SJSA1 (cell line): ENCODE data around the gene KNTC1. TPM values are rescaled to one million over a fixed set of nuclear protein-coding genes. Genes with fewer than 3 reads are reported as not detected.
"Not testable (repeated sequence)": the region's sequence is repeated elsewhere in the genome, so short reads cannot be mapped to it uniquely, and the experiment has no call there.

Experiments used
- DNase-seq, 2 experiments: peaks; one replicate each; pipeline ENCODE4 v3.0.0-alpha.2; 2015 to 2020; ENCODE audit warnings: low spot score in 2 of 2, low read depth in 1 of 2
- H3K27ac ChIP-seq: fragments of 250-450 bp; sonication (Bioruptor Pico); 2 replicates; pipeline ENCODE4 v1.5.1; 2020; ENCODE audit warnings: mild to moderate bottlenecking, moderate library complexity
- H3K27me3 ChIP-seq: fragments of 250-450 bp; sonication (Bioruptor Pico); replicated peaks from 2 replicates; pipeline ENCODE4 v1.5.1; 2020; ENCODE audit warnings: mild to moderate bottlenecking, moderate library complexity
- H3K36me3 ChIP-seq: fragments of 250-450 bp; sonication (Bioruptor Pico); 2 replicates; pipeline ENCODE4 v1.5.1; 2020; ENCODE audit warnings: mild to moderate bottlenecking
- H3K4me1 ChIP-seq: fragments of 250-450 bp; sonication (Bioruptor Pico); replicated peaks from 2 replicates; pipeline ENCODE4 v1.6.1; 2021; ENCODE audit warnings: mild to moderate bottlenecking
- H3K4me3 ChIP-seq: fragments of 250-450 bp; sonication (Bioruptor Pico); 2 replicates; pipeline ENCODE4 v1.5.1; 2020; ENCODE audit warnings: mild to moderate bottlenecking
- H3K9me3 ChIP-seq: fragments of 250-450 bp; sonication (Bioruptor Pico); replicated peaks from 2 replicates; pipeline ENCODE4 v1.5.1; 2020; ENCODE audit warnings: mild to moderate bottlenecking
- total RNA-seq: library from RNA; depleted of rRNA; stranded (reverse); fragments of >200 nt; shearing (Covaris generic); gene quantifications from 2 replicates; pipeline ENCODE4 v1.2.3, GENCODE V29; 2014

Gene KNTC1
- total RNA-seq, 1 experiment from 2014 or later = 60.2 TPM

DNA sequence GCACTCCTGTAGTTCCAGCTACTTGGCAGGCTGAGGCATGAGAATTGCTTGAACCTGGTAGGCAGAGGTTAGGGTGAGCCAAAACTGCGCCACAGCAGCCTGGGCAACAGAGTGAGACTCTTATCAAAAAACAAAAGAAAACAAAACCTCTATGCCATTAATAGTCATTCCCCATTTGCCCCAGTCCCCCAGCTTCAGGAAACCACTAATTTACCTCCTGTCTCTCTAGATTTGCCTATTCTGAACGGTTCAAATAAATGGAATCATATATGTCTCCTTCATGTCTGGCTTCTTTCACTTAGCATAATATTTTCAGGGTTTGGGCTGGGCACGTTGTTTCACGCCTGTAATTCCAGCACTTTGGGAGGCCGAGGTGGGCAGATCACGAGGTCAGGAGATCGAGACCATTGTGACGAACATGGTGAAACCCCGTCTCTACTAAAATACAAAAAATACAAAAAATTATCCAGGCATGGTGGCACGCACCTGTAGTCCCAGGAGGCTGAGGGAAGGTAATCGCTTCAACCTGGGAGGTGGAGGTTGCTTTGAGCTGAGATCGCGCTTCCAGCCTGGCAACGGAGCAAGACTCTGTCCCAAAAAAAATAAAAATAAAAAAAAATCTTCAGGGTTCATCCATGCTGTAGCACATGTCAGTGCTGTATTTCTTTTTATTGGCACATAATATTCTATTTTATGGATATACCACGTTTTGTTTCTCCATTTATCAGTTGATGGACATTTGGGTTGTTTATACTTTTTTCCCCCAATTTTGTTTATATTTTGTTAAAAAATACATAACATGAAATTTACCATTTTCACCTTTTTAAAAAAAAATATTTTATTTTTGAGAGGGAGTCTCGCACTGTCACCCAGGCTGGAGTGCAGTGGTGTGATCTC, 31.9 kb downstream of the KNTC1 start:
- DNase-seq = no peak
- H3K27ac ChIP-seq = no peak overlapping the region
- H3K27me3 ChIP-seq = no peaks in the 10 kb centered on the region
- no peaks in the 10 kb centered on the region for H3K4me1 ChIP-seq
- peaks cover 77% of the 10 kb centered on the region for H3K36me3 ChIP-seq
- no peaks in the 10 kb centered on the region for H3K9me3 ChIP-seq
- no peak overlapping the region for H3K4me3 ChIP-seq

DNA sequence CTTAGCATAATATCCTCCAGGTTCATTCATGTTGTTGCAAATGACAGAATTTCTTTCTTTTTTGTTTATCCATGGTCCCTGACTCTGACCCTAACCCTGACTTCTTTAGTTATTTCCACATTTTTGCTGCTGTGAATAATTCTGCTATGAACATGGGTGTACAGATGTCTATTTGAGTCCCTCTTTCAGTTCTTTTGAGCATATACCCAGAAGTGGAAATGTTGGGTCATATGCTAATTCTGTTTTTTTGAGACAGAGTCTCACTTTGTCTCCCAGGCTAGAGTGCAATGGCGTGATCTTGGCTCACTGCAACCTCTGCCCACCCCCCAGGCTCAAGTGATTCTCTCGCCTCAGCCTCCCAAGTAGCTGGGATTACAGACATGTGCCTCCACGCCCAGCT, 33.1 kb downstream of the KNTC1 start:
- Histone ChIP-seq H3K4me1 (no peaks in the 10 kb centered on the region), H3K9me3 (no peaks in the 10 kb centered on the region), H3K36me3 (peaks cover 80% of the 10 kb centered on the region), H3K4me3 (no peak overlapping the region), H3K27ac (no peak overlapping the region), H3K27me3 (no peaks in the 10 kb centered on the region)
- no peak for DNase-seq

DNA sequence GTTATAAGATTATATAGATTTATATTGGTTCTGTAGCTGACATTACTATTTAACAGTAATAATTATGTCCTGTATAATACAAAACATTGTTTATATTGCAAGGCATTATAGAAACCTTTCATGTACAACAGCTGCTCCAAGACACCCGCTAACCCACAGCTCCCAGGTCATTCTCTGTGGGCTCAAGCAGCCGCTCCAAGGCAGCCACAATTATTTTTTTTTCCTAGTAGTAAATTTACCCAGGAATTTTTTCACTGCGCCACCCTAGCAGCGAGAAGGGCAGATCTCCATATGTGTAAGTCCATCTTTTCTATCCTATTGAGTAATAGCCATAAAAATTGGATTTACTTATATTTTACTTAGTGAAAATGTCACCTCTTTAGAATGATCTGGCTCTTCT, 36.3 kb downstream of the KNTC1 start:
- H3K4me1 ChIP-seq = no peaks in the 10 kb centered on the region
- no peak overlapping the region for H3K27ac ChIP-seq
- H3K9me3 ChIP-seq = no peaks in the 10 kb centered on the region
- DNase-seq = no peak
- peaks cover 68% of the 10 kb centered on the region for H3K36me3 ChIP-seq
- H3K4me3 ChIP-seq = no peak overlapping the region
- no peaks in the 10 kb centered on the region for H3K27me3 ChIP-seq

DNA sequence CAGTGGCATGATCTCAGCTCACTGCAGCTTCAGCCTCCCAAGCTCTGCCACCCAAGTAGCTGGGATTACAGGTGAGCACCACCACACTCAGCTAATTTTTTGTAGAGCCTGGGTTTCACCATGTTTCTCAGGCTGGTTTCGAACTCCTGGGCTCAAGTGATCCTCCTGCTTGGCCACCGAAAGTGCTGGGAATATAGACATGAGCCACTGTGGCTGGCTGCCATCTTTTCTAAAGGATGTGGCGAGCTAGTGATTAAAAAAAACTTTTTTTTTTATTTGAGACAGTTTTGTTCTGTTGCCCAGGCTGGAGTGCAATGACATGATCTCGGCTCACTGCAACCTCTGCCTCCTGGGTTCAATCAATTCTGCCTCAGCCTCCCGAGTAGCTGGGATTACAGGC, 39.8 kb downstream of the KNTC1 start:
- H3K27ac ChIP-seq, H3K4me3 ChIP-seq, H3K9me3 ChIP-seq, H3K27me3 ChIP-seq, DNase-seq, H3K4me1 ChIP-seq: not testable (repeated sequence)
- H3K36me3 ChIP-seq = peaks cover 65% of the 10 kb centered on the region

DNA sequence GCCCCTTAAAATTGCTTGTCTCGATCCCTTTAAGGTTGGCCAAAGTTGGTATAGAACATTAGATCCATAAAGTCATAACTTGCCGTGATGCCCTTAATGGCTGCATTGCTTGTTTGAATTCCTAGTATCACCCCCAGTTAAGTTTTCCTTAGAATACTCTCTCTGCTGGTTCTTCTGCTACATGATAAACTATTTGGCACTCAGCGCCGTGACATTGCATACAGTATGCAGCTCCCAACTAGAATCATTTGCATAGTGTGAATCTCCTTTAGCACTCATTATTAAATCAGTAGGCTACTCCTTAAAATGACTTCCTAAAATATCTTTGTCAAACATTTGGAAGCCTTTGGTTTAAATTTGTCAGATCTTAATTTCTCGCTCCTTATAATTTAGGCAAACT, 42.2 kb downstream of the KNTC1 start:
- no peak for DNase-seq
- no peaks in the 10 kb centered on the region for H3K9me3 ChIP-seq
- no peak overlapping the region for H3K4me3 ChIP-seq
- peaks cover 4% of the 10 kb centered on the region; the same call in 1 of the 2 replicates for H3K4me1 ChIP-seq
- H3K27ac ChIP-seq = no peak overlapping the region
- H3K36me3 ChIP-seq = peaks cover 71% of the 10 kb centered on the region
- no peaks in the 10 kb centered on the region for H3K27me3 ChIP-seq

DNA sequence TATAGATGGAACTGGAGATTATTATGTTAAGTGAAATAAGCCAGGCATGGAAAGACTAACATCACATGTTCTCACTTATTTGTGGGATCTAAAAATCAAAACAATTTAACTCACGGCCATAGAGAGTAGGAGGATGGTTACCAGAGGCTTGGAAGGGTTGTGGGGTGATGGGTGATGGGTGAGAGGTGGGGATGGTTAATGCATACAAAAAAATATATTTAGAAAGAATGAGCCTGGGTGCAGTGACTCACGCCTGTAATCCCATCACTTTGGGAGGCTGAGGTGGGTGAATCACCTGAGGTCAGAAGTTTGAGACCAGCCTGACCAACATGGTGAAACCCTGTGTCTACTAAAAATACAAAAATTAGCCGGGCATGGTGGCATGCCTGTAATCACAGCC, 43.0 kb downstream of the KNTC1 start:
- H3K27me3 ChIP-seq, H3K4me3 ChIP-seq, H3K4me1 ChIP-seq, H3K27ac ChIP-seq, H3K9me3 ChIP-seq, DNase-seq: not testable (repeated sequence)
- peaks cover 73% of the 10 kb centered on the region for H3K36me3 ChIP-seq

DNA sequence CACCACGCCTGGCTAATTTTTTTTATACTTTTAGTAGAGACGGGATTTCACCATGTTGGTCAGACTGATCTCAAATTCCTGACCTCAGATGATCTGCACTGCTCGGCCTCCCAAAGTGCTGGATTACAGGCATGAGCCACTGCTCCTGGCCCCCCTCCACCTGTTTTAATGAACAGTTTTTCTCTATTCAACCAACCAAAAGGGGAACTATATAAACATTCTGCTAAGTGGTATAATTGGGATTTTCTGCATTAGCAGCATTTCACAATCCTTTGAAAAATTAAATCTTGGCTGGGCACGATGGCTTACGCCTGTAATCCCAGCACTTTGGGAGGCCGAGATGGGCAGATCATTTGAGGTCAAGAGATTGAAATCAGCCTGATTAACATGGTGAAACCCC, 44.8 kb downstream of the KNTC1 start:
- H3K9me3 ChIP-seq = no peaks in the 10 kb centered on the region
- no peak for DNase-seq
- H3K4me1 ChIP-seq = peaks cover 4% of the 10 kb centered on the region; the same call in 1 of the 2 replicates
- H3K27ac ChIP-seq = no peak overlapping the region
- peaks cover 85% of the 10 kb centered on the region for H3K36me3 ChIP-seq
- no peak overlapping the region for H3K4me3 ChIP-seq
- no peaks in the 10 kb centered on the region for H3K27me3 ChIP-seq

DNA sequence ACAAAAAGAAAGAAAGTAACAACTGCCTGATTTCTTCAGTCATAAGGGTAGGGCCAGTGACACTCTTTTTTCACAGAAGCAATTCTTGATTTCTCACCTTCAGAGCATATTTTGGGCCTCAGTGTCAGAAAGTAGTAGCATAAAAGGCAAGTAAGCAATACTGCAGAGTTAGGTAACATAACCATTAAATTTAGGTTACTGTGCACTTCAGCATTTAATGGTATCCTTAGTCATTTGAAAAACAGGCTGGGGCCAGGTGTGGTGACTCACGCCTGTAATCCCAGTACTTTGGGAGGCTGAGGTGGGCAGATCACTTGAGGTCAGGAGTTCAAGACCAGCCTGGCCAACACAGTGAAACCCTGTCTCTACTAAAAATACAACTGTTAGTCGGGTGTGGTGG, 56.2 kb downstream of the KNTC1 start:
- H3K27ac ChIP-seq, DNase-seq, H3K27me3 ChIP-seq, H3K4me3 ChIP-seq, H3K4me1 ChIP-seq, H3K9me3 ChIP-seq: not testable (repeated sequence)
- H3K36me3 ChIP-seq = peaks cover 87% of the 10 kb centered on the region

DNA sequence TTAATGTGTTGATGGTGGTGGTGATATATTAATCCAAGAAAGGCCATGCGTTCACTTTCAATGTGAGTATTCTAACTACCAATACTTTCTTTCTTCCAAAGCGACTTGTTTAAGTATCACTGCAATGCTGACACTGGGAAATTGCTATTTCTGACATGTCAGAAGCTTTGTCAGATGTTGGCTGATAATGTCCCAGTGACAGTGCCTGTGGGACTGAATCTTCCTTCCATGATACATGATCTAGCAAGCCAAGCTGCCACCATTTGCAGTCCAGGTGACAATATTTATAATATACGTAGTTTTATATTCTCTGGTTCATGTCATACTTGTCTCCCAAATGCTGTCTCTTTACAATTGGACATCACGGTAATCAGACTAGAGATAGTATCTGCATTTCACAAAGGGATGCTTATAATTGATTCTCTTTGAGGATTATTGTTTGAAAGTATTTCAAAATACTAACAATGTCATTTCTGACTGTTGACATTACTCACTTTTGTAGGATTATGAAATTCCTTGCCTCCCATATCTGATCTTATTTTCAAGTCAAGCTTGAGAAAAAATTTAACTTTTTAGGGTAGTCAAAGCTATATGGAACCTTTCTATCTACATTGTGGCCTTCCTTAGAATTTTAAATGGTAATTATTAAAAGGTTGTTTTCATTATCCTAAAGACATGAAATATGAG, 57.3 kb downstream of the KNTC1 start:
- peaks cover 88% of the 10 kb centered on the region for H3K36me3 ChIP-seq
- H3K4me1 ChIP-seq = no peaks in the 10 kb centered on the region
- H3K9me3 ChIP-seq = no peaks in the 10 kb centered on the region
- H3K27ac ChIP-seq = no peak overlapping the region
- no peaks in the 10 kb centered on the region for H3K27me3 ChIP-seq
- DNase-seq = no peak
- no peak overlapping the region for H3K4me3 ChIP-seq

DNA sequence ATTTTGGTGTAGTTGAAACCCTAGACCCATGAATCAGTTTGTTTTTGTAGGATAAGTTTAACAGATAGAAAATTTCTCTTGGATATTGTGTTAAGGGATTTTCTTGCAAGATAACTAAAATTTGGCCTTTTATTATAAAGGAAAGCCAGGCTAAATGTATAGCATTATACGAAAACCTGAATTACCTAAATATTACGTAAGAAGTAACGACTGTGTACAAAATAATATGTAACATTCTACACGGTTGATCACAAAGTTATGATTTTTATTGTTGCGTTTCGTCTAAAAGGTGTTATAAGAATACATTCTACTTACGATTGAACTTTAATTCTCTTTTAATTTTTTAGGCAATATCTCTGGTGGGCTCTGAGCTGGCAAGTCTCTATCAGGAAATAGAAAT, 63.9 kb downstream of the KNTC1 start:
- Histone ChIP-seq H3K4me3 (no peak overlapping the region), H3K27ac (no peak overlapping the region), H3K27me3 (no peaks in the 10 kb centered on the region), H3K9me3 (no peaks in the 10 kb centered on the region), H3K36me3 (peaks cover 67% of the 10 kb centered on the region), H3K4me1 (no peaks in the 10 kb centered on the region)
- DNase-seq = no peak

DNA sequence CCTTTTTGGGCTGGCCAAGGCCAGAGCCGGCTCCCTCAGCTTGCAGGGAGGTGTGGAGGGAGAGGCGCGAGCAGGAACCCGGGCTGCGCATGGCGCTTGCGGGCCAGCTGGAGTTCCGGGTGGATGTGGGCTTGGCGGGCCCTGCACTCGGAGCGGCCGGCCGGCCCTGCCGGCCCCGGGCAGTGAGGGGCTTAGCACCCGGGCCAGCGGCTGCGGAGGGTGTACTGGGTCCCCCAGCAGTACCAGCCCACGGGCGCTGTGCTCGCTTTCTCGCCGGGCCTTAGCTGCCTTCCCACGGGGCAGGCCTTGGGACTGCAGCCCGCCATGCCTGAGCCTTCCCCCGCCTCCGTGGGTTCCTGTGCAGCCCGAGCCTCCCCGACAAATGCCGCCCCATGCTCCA, 64.9 kb downstream of the KNTC1 start:
- DNase-seq, H3K9me3 ChIP-seq, H3K27ac ChIP-seq, H3K27me3 ChIP-seq, H3K4me1 ChIP-seq, H3K4me3 ChIP-seq: not testable (repeated sequence)
- H3K36me3 ChIP-seq = peaks cover 61% of the 10 kb centered on the region

DNA sequence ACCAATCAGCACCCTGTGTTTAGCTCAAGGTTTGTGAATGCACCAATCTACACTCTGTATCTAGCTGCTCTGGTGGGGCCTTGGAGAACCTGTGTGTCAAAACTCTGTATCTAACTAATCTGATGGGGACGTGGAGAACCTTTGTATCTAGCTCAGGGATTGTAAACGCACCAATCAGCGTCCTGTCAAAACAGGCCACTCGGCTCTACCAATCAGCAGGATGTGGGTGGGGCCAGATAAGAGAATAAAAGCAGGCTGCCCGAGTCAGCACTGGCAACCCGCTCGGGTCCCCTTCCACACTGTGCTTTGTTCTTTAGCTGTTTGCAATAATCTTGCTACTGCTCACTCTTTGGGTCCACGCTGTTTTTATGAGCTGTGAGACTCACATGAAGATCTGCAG, 65.5 kb downstream of the KNTC1 start:
- H3K4me3 ChIP-seq, H3K9me3 ChIP-seq, H3K27ac ChIP-seq, H3K4me1 ChIP-seq, DNase-seq, H3K27me3 ChIP-seq: not testable (repeated sequence)
- peaks cover 58% of the 10 kb centered on the region for H3K36me3 ChIP-seq

DNA sequence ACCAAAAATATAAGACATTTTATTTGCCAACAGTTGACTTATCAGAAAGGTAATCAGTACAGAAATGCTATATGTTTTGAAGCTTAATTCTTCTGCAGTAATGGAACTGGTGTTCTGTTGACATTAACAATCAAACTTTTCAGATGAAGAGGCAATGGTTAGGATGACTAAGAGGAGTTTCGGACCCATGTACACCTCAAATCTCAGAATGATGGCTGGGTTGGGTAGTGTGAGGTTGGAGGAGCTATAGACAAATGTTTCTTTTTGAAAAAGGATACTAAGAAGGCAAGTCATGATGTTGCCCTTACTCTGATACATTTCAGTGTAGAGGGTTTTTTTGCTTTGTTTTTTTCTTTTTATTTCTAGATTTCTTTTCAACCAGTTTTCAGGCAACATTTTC, 66.9 kb downstream of the KNTC1 start:
- DNase-seq = no peak
- Histone ChIP-seq H3K27me3 (no peaks in the 10 kb centered on the region), H3K4me1 (no peaks in the 10 kb centered on the region), H3K27ac (no peak overlapping the region), H3K9me3 (no peaks in the 10 kb centered on the region), H3K4me3 (no peak overlapping the region), H3K36me3 (peaks cover 55% of the 10 kb centered on the region)

DNA sequence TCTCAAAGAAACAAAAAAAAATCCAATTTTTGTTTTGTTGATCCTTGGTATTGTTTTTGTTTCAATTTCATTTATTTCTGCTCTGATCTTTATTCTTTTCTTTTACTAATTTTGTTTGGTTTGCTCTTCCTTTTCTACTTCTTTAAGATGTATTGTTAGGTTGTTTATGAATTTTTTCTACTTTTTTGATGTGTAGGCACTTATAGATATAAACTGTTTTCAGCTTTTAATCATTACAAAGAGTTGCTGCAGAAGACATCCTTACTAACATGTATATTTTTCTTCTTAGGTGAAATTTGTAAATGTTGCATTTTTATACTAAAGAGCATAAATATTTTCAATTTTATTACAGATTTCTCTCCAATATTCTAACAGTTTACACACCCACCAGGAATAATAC, 69.8 kb downstream of the KNTC1 start:
- no peaks in the 10 kb centered on the region for H3K9me3 ChIP-seq
- H3K4me1 ChIP-seq = no peaks in the 10 kb centered on the region
- no peaks in the 10 kb centered on the region for H3K27me3 ChIP-seq
- DNase-seq = no peak
- peaks cover 53% of the 10 kb centered on the region for H3K36me3 ChIP-seq
- no peak overlapping the region for H3K4me3 ChIP-seq
- no peak overlapping the region for H3K27ac ChIP-seq
